GM10266 (cell line): ENCODE measurements around the gene FUCA1.
A peak's percentile ranks its signal among the peaks of the same experiment; 100 is the strongest.
"Not testable (repeated sequence)": the region's sequence is repeated elsewhere in the genome, so short reads cannot be mapped to it uniquely, and the experiment has no call there.

Experiments used
- DNase-seq: peaks from one replicate; pipeline ENCODE4 v3.0.0; 2012; ENCODE audit errors: extremely low spot score
- TF ChIP-seq, protein P1 (sequence below): IDR thresholded peaks from 2 replicates; pipeline ENCODE4 v1.5.1; 2012; ENCODE audit warnings: mild to moderate bottlenecking, low read depth; ENCODE audit not compliant: control insufficient read depth, insufficient read depth; ENCODE audit errors: missing control alignments

FUCA1 gene

DNA sequence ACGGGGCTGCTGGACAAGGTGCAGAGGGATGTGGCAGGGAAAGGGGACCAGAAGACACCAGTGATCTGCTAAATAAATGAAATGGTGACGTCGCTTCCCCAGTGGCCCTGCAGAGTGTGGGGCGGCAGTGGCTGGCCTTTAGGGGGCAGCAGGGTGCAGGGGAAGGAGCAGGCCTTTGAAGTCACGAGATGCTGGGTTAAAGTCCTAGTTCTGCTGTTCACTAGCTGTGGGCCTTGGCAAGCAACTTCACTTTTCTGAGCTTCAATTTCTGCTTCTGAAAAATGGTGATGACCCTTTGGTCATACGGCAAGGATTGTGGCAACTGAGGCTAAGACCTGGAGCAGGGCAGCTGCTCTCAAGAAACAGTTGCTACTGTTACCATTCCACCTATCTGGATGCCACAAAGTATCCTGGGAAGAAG, 58.3 kb downstream of the FUCA1 start:
- TF ChIP-seq, protein P1, sequence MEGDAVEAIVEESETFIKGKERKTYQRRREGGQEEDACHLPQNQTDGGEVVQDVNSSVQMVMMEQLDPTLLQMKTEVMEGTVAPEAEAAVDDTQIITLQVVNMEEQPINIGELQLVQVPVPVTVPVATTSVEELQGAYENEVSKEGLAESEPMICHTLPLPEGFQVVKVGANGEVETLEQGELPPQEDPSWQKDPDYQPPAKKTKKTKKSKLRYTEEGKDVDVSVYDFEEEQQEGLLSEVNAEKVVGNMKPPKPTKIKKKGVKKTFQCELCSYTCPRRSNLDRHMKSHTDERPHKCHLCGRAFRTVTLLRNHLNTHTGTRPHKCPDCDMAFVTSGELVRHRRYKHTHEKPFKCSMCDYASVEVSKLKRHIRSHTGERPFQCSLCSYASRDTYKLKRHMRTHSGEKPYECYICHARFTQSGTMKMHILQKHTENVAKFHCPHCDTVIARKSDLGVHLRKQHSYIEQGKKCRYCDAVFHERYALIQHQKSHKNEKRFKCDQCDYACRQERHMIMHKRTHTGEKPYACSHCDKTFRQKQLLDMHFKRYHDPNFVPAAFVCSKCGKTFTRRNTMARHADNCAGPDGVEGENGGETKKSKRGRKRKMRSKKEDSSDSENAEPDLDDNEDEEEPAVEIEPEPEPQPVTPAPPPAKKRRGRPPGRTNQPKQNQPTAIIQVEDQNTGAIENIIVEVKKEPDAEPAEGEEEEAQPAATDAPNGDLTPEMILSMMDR, result peak; percentile 94

DNA sequence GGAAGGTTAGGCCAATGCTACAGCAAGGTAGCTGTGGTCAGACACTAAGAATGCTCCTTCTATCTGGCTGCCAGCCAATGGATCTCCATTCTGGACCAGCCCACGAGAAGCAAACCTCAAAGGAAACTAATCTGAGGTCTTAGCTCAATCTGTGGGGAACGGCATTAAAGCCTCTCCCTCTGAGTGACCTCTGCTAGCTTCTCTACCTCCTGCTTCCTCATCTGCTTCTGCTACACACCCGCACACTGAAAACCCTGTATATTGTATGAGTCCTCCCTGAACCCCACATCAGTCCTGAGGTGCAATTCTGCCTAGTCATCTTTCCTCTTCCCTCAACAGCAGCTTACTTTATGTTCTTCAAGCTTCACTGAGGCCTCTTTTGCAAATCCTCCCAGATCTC, 60.6 kb downstream of the FUCA1 start:
- DNase-seq, result no peak
- TF ChIP-seq, protein P1, result no peak

More for the DNA sequence above, 58.3 kb downstream of the FUCA1 start:
- peak; percentile 82 for DNase-seq

DNA sequence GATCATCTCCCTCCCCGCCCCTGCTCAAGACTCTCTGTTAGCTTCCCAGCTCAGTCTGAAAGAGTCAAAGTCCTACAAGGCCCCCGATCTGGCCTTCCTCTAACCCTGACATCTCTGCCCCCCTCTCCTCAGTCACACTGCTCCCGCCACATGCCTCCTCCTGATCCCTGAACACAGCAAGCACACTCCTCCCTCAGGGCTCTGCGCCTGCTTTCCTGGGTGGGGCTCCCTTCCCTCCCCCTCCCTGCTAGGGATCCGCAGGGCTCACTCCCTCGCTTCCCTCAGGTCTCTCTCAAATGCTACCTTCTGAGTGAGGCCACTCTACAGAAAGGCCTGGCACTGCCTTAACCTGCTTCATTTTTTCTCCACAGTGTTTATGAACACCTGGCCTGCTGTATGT, 61.8 kb downstream of the FUCA1 start:
- TF ChIP-seq, protein P1, result no peak
- DNase-seq, result no peak

DNA sequence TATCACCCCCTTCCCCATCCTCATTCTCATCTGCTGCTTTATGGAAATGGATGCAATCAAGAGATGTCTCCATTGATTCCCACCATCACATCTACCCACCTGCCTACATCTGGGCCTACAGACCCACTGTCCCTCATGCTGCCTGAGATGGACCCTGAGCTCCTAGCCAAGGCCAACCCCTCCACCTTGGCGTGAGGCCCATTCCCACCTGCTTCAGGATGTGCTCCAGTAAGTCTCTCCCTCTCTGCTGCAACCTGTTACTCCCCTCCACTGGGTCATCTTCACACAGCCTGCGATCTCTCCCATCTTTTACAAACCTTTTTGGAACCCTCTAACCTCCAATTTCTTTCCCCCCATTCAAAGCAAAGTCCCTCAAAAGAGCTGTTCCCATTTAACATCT, 63.1 kb downstream of the FUCA1 start:
- TF ChIP-seq, protein P1, result no peak
- DNase-seq, result no peak

DNA sequence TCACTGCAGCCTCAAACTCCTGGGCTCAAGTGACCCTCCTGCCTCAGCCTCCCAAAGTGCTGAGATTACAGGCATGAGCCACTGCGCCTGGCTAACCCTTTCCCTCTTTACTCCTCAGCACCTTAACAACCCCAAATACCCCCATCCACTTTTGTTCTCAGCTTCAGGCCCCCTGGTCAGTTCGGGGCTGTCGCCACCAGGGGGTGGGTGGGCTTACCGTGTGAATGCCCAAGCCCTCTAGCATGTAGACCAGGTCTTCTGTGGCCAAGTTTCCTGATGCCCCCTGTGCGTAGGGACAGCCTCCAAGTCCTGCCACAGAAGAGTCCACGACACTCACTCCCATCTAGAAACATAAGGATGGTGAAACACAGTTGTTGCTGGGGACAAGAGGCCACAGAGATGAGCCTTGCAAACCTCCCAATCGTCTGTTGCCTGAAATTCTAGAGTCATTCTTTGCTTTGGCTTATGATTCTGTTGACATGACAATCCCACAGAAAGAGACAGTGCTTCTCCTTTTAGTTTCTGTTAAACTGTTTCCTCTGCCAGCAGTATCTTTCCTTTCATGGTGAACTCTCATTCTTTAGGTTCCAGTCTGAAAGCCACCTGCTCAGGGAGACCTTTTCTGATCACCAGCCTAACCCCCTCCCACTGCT, 63.8 kb downstream of the FUCA1 start:
- TF ChIP-seq, protein P1, result no peak
- no peak for DNase-seq

DNA sequence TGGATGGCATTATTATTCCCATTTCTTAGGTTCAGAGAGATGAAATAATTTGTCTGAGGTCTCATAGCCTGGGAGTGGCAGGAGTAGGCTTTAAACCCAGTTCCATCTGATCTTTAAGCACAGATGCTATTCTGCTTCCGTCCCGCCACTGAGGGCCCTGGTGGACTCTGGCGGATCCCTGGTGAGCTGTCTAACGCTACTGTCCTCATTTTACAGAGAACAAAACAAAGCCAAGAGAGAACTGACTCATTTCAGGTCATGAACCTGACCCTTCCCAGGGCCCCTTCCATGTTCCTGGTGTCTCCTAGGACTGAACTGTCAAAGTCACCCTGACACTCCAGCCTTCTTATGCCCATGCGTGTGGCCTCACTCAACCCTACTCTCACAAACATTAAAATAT, 64.4 kb downstream of the FUCA1 start:
- DNase-seq, result no peak
- TF ChIP-seq, protein P1, result no peak

DNA sequence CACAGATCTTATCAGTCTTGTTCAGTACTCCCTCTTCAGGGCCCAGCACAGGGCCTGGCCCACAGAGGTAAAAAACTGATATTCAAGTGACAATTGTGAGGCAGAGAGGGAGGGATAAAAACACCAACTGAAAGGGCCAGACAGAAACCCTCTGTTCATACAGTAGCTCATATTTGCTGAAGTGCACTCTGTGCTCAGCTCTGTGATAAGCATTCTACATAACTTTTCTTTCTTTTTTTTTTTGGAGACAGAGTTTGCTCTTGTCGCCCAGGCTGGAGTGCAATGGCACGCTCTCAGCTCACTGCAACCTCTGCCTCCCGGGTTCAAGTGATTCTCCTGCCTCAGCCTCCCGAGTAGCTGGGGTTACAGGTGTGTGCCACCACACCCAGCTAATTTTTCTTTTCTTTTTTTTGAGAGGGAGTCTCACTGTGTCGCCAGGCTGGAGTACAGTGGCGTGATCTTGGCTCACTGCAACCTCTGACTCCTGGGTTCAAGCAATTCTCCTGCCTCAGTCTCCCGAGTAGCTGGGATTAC, 65.2 kb downstream of the FUCA1 start:
- not testable (repeated sequence) for DNase-seq
